ENCODE data around the gene HLX. TPM values are rescaled to one million over a fixed set of nuclear protein-coding genes. Genes with fewer than 3 reads are reported as not detected.

HLX gene
- total RNA-seq, 2 experiments from 2014 or later = 0.27 to 0.39 TPM

- CTCF ChIA-PET = no interaction called here
- H3K27me3 Mint-ChIP-seq = peaks cover 36% of the 10 kb centered on the region
- no peak overlapping the region for H3K27ac Mint-ChIP-seq
- DNase-seq = peak in 1 of 14 experiments; percentile 7
- no peaks in the 10 kb centered on the region for H3K4me1 Mint-ChIP-seq (ENCODE audit: low read depth)
- Histone ChIP-seq H3K27me3 (ENCODE audit: control insufficient read depth in 1 of 2, insufficient read depth in 2 of 2, low read length in 2 of 2) (peaks cover 0 to 7% of the 10 kb centered on the region in 2 experiments), H3K9me3 (ENCODE audit: control insufficient read depth in 1 of 2, insufficient read depth in 1 of 2, low read length in 2 of 2) (no peaks in the 10 kb centered on the region), H3K4me3 (ENCODE audit: low read length) (no peak overlapping the region), H3K27ac (ENCODE audit: low read depth in 1 of 2, low read length in 2 of 2) (no peak overlapping the region), H3K36me3 (ENCODE audit: insufficient read depth, low read length) (no peaks in the 10 kb centered on the region), H3K4me1 (ENCODE audit: insufficient read depth, low read length) (no peaks in the 10 kb centered on the region)
- no peak for ATAC-seq (ENCODE audit: poor library complexity)
- H3K4me3 Mint-ChIP-seq = no peak overlapping the region
- intact Hi-C loops (cut with DNase I, micrococcal nuclease) = no loop called here
- no peak for TF ChIP-seq CTCF (IDR thresholded peaks at IDR 0.05)
- no peaks in the 10 kb centered on the region for H3K9me3 Mint-ChIP-seq
- POLR2A ChIA-PET = no interaction called here
- no peaks in the 10 kb centered on the region for H3K36me3 Mint-ChIP-seq (ENCODE audit: low read depth)
Measured at GRCh38 chr1:220914283-220915116, 35.3 kb downstream of the HLX start.

- H3K9me3 ChIP-seq (ENCODE audit: control insufficient read depth in 1 of 2, insufficient read depth in 1 of 2, low read length in 2 of 2) = no peaks in the 10 kb centered on the region
- Mint-ChIP-seq H3K27ac (no peak overlapping the region), H3K36me3 (ENCODE audit: low read depth) (no peaks in the 10 kb centered on the region), H3K27me3 (peaks cover 30% of the 10 kb centered on the region), H3K9me3 (no peaks in the 10 kb centered on the region), H3K4me3 (no peak overlapping the region), H3K4me1 (ENCODE audit: low read depth) (no peaks in the 10 kb centered on the region)
- no peak for TF ChIP-seq CTCF (IDR thresholded peaks at IDR 0.05)
- H3K36me3 ChIP-seq (ENCODE audit: insufficient read depth, low read length) = no peaks in the 10 kb centered on the region
- H3K27ac ChIP-seq (ENCODE audit: low read depth in 1 of 2, low read length in 2 of 2) = no peak overlapping the region
- CTCF ChIA-PET = no interaction called here
- intact Hi-C loops (cut with DNase I, micrococcal nuclease) = no loop called here
- POLR2A ChIA-PET = no interaction called here
- no peak overlapping the region for H3K4me3 ChIP-seq (ENCODE audit: low read length)
- no peak for DNase-seq
- peaks cover 0 to 7% of the 10 kb centered on the region in 2 experiments for H3K27me3 ChIP-seq (ENCODE audit: control insufficient read depth in 1 of 2, insufficient read depth in 2 of 2, low read length in 2 of 2)
- H3K4me1 ChIP-seq (ENCODE audit: insufficient read depth, low read length) = no peaks in the 10 kb centered on the region
- ATAC-seq (ENCODE audit: poor library complexity) = no peak
Measured at GRCh38 chr1:220915117-220915440, 35.8 kb downstream of the HLX start.

- no peak overlapping the region for H3K4me3 ChIP-seq (ENCODE audit: low read length)
- no peak overlapping the region for H3K27ac Mint-ChIP-seq
- DNase-seq (no peak), ATAC-seq (ENCODE audit: poor library complexity) (no peak)
- ChIA-PET CTCF (no interaction called here), POLR2A (no interaction called here)
- no peak overlapping the region for H3K27ac ChIP-seq (ENCODE audit: low read depth in 1 of 2, low read length in 2 of 2)
- H3K36me3 ChIP-seq (ENCODE audit: insufficient read depth, low read length) = no peaks in the 10 kb centered on the region
- peaks cover 27% of the 10 kb centered on the region for H3K27me3 Mint-ChIP-seq
- no peaks in the 10 kb centered on the region for H3K4me1 ChIP-seq (ENCODE audit: insufficient read depth, low read length)
- no peak overlapping the region for H3K4me3 Mint-ChIP-seq
- peaks cover 0 to 7% of the 10 kb centered on the region in 2 experiments for H3K27me3 ChIP-seq (ENCODE audit: control insufficient read depth in 1 of 2, insufficient read depth in 2 of 2, low read length in 2 of 2)
- no peaks in the 10 kb centered on the region for H3K9me3 ChIP-seq (ENCODE audit: control insufficient read depth in 1 of 2, insufficient read depth in 1 of 2, low read length in 2 of 2)
- TF ChIP-seq CTCF (IDR thresholded peaks at IDR 0.05) = no peak
- no peaks in the 10 kb centered on the region for H3K4me1 Mint-ChIP-seq (ENCODE audit: low read depth)
- no peaks in the 10 kb centered on the region for H3K36me3 Mint-ChIP-seq (ENCODE audit: low read depth)
- H3K9me3 Mint-ChIP-seq = no peaks in the 10 kb centered on the region
- intact Hi-C loops (cut with DNase I, micrococcal nuclease) = no loop called here
Measured at GRCh38 chr1:220915954-220916353, 36.7 kb downstream of the HLX start.
